Measurements from ENCODE around the gene SAMD13. TPM values are rescaled to one million over a fixed set of nuclear protein-coding genes. Genes with fewer than 3 reads are reported as not detected.

SAMD13 gene
- total and polyA plus RNA-seq, 4 donors, result 0.17 to 0.61 (median 0.17) TPM; not detected in 1

DNA sequence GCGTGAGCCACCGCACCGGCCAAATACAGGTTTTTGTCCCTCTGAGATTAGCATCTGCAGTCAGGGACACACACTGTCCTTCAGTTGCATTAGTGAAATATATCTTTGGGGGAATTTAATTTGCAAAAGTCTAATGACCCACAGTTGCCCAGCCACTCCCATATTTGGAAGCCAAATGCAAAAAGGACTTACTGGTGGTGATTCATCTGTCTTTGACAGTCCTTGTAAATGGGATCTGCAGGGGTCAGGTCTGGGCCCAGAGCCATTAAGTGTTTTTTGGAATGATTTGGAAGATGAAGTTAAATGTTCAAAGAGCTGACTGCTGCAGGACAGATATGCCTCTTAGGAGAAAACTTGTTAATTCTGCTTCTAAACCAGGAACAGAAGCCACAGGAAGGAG lies 52.2 kb downstream of the SAMD13 start:
- Histone ChIP-seq H3K9ac (ENCODE audit: low read depth in 1 of 2, low read length in 2 of 2) (no peak overlapping the region), H3K27me3 (ENCODE audit: control insufficient read depth in 4 of 4, insufficient read depth in 4 of 4, low read length in 3 of 4) (no peaks in the 10 kb centered on the region), H3K27ac (ENCODE audit: low read depth in 1 of 2, low read length in 2 of 2) (no peak overlapping the region), H3K9me3 (ENCODE audit: control insufficient read depth in 4 of 4, low read length in 3 of 4) (no peaks in the 10 kb centered on the region), H3K4me1 (ENCODE audit: control insufficient read depth in 4 of 4, insufficient read depth in 4 of 4, low read length in 3 of 4) (no peaks in the 10 kb centered on the region), H3K36me3 (ENCODE audit: control insufficient read depth in 4 of 4, insufficient read depth in 3 of 4, low read depth in 1 of 4, low read length in 3 of 4) (no peaks in the 10 kb centered on the region), H3K4me3 (ENCODE audit: low read depth in 1 of 3, low read length in 3 of 3) (no peak overlapping the region)
- WGBS, result 97% methylated on average over 3 of the region's 3 CpGs
- no peak for TF ChIP-seq YY1 (IDR thresholded peaks at IDR 0.05)
- TF ChIP-seq RXRA (IDR thresholded peaks at IDR 0.05), result no peak
- TF ChIP-seq, protein P1, sequence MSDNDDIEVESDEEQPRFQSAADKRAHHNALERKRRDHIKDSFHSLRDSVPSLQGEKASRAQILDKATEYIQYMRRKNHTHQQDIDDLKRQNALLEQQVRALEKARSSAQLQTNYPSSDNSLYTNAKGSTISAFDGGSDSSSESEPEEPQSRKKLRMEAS (IDR thresholded peaks at IDR 0.05), result no peak
- TF ChIP-seq GABPA (IDR thresholded peaks at IDR 0.05 in 1 of 2, conservative IDR thresholded peaks at IDR 0.05 in 1 of 2), result no peak
- no peak for TF ChIP-seq ATF3 (IDR thresholded peaks at IDR 0.05)
- no peak for TF ChIP-seq TAF1 (conservative IDR thresholded peaks at IDR 0.05)
- no peak for TF ChIP-seq FOXA1 (IDR thresholded peaks at IDR 0.05)
- TF ChIP-seq, protein P2, sequence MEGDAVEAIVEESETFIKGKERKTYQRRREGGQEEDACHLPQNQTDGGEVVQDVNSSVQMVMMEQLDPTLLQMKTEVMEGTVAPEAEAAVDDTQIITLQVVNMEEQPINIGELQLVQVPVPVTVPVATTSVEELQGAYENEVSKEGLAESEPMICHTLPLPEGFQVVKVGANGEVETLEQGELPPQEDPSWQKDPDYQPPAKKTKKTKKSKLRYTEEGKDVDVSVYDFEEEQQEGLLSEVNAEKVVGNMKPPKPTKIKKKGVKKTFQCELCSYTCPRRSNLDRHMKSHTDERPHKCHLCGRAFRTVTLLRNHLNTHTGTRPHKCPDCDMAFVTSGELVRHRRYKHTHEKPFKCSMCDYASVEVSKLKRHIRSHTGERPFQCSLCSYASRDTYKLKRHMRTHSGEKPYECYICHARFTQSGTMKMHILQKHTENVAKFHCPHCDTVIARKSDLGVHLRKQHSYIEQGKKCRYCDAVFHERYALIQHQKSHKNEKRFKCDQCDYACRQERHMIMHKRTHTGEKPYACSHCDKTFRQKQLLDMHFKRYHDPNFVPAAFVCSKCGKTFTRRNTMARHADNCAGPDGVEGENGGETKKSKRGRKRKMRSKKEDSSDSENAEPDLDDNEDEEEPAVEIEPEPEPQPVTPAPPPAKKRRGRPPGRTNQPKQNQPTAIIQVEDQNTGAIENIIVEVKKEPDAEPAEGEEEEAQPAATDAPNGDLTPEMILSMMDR (IDR thresholded peaks at IDR 0.05; ENCODE audit: low read depth, low read length, missing input control), result no peak
- TF ChIP-seq HNF4A (conservative IDR thresholded peaks at IDR 0.05), result no peak
- no peak for TF ChIP-seq EGR1 (IDR thresholded peaks at IDR 0.05; ENCODE audit: low read depth in 2 of 2)
- no peak for TF ChIP-seq JUND (IDR thresholded peaks at IDR 0.05)
- no peak for TF ChIP-seq FOXA2 (IDR thresholded peaks at IDR 0.05)
- TF ChIP-seq SP1 (IDR thresholded peaks at IDR 0.05), result no peak
- TF ChIP-seq, protein P3, sequence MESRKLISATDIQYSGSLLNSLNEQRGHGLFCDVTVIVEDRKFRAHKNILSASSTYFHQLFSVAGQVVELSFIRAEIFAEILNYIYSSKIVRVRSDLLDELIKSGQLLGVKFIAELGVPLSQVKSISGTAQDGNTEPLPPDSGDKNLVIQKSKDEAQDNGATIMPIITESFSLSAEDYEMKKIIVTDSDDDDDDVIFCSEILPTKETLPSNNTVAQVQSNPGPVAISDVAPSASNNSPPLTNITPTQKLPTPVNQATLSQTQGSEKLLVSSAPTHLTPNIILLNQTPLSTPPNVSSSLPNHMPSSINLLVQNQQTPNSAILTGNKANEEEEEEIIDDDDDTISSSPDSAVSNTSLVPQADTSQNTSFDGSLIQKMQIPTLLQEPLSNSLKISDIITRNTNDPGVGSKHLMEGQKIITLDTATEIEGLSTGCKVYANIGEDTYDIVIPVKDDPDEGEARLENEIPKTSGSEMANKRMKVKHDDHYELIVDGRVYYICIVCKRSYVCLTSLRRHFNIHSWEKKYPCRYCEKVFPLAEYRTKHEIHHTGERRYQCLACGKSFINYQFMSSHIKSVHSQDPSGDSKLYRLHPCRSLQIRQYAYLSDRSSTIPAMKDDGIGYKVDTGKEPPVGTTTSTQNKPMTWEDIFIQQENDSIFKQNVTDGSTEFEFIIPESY (IDR thresholded peaks at IDR 0.05), result no peak
- no peak for TF ChIP-seq RAD21 (IDR thresholded peaks at IDR 0.05)
- no peak for TF ChIP-seq HNF4G (IDR thresholded peaks at IDR 0.05)
- no peak for TF ChIP-seq NR2F2 (IDR thresholded peaks at IDR 0.05)
- TF ChIP-seq, protein P4, sequence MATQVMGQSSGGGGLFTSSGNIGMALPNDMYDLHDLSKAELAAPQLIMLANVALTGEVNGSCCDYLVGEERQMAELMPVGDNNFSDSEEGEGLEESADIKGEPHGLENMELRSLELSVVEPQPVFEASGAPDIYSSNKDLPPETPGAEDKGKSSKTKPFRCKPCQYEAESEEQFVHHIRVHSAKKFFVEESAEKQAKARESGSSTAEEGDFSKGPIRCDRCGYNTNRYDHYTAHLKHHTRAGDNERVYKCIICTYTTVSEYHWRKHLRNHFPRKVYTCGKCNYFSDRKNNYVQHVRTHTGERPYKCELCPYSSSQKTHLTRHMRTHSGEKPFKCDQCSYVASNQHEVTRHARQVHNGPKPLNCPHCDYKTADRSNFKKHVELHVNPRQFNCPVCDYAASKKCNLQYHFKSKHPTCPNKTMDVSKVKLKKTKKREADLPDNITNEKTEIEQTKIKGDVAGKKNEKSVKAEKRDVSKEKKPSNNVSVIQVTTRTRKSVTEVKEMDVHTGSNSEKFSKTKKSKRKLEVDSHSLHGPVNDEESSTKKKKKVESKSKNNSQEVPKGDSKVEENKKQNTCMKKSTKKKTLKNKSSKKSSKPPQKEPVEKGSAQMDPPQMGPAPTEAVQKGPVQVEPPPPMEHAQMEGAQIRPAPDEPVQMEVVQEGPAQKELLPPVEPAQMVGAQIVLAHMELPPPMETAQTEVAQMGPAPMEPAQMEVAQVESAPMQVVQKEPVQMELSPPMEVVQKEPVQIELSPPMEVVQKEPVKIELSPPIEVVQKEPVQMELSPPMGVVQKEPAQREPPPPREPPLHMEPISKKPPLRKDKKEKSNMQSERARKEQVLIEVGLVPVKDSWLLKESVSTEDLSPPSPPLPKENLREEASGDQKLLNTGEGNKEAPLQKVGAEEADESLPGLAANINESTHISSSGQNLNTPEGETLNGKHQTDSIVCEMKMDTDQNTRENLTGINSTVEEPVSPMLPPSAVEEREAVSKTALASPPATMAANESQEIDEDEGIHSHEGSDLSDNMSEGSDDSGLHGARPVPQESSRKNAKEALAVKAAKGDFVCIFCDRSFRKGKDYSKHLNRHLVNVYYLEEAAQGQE (IDR thresholded peaks at IDR 0.05), result no peak
- DNase-seq (ENCODE audit: low spot score), result no peak
